ENCODE data around the gene DNAH6. TPM values are rescaled to one million over a fixed set of nuclear protein-coding genes. Genes with fewer than 3 reads are reported as not detected.

DNAH6 gene
- total and polyA plus RNA-seq, 2 of the 13 experiments (the other 11 are each of a cell fraction or from before 2014, with no cell fraction given), result 0.01 TPM; not detected in 1

- intact Hi-C loops (cut with micrococcal nuclease; ENCODE audit: unreplicated experiment) (no loop called here), in situ Hi-C loops (cut with HindIII; ENCODE audit: extremely low pct_ligation_motif_present, low pct_unique_long_range_greater_than_20kb) (no loop called here)
- Histone ChIP-seq H2AFZ (ENCODE audit: low read length) (no peak overlapping the region), H3K4me3 (replicated peaks in 1 of 3; ENCODE audit: insufficient read depth in 1 of 3, low read depth in 2 of 3, low read length in 3 of 3) (no peak overlapping the region), H3K79me2 (ENCODE audit: insufficient read depth, low read length) (no peaks in the 10 kb centered on the region), H3K9me3 (ENCODE audit: low read length) (no peaks in the 10 kb centered on the region), H3K27me3 (ENCODE audit: control insufficient read depth in 1 of 2, insufficient read depth in 2 of 2, low read length in 2 of 2) (no peaks in the 10 kb centered on the region), H3K9ac (ENCODE audit: insufficient read depth, low read depth, low read length) (no peak overlapping the region), H3K27ac (ENCODE audit: extremely low read length, insufficient read depth, low read length) (no peak overlapping the region), H4K20me1 (ENCODE audit: insufficient read depth, low read length) (no peaks in the 10 kb centered on the region), H3K36me3 (replicated peaks in 1 of 2; ENCODE audit: control insufficient read depth in 1 of 2, insufficient read depth in 2 of 2, low read length in 2 of 2) (no peaks in the 10 kb centered on the region), H3K4me1 (ENCODE audit: insufficient read depth, low read length) (no peaks in the 10 kb centered on the region), H3K4me2 (ENCODE audit: low read depth, low read length) (no peak overlapping the region)
- ATAC-seq, result no peak
- WGBS (ENCODE audit: low lambda C conversion rate), result 0% methylated on average over 2 of the region's 2 CpGs
- CTCF ChIA-PET (ENCODE audit: low intra/inter-chr PET ratio, low total read pairs), result no interaction called here
- BruUV-seq (replicated peaks), result no TSS peak
- no peak for DNase-seq (ENCODE audit: low spot score)
- FAIRE-seq, result no peak
- POLR2A ChIA-PET, result no interaction called here
- TF ChIP-seq ZSCAN12 (CRISPR knock-in tag; IDR thresholded peaks at IDR 0.05), result no peak
- TF ChIP-seq EZH2 (conservative IDR thresholded peaks at IDR 0.05; ENCODE audit: low read depth, low read length), result no peak
- no peak for TF ChIP-seq ZKSCAN1 (IDR thresholded peaks at IDR 0.05; ENCODE audit: low read length)
- no peak for TF ChIP-seq MAFF (IDR thresholded peaks at IDR 0.05; ENCODE audit: low read depth, low read length)
- TF ChIP-seq CC2D1A (CRISPR knock-in tag; IDR thresholded peaks at IDR 0.05), result no peak
- no peak for TF ChIP-seq ZMYM4 (CRISPR knock-in tag; IDR thresholded peaks at IDR 0.05)
- no peak for TF ChIP-seq NPAS2 (CRISPR knock-in tag; IDR thresholded peaks at IDR 0.05; ENCODE audit: borderline replicate concordance)
- TF ChIP-seq ZNF121 (CRISPR knock-in tag; IDR thresholded peaks at IDR 0.05), result no peak
- TF ChIP-seq TCF12 (IDR thresholded peaks at IDR 0.05), result no peak
- no peak for TF ChIP-seq TCF12 (CRISPR knock-in tag; IDR thresholded peaks at IDR 0.05)
- no peak for TF ChIP-seq THAP11 (CRISPR knock-in tag; IDR thresholded peaks at IDR 0.05)
- TF ChIP-seq DMAP1 (CRISPR knock-in tag; IDR thresholded peaks at IDR 0.05), result no peak
- no peak for TF ChIP-seq TBX2 (CRISPR knock-in tag; IDR thresholded peaks at IDR 0.05; ENCODE audit: borderline replicate concordance)
- TF ChIP-seq ZC3H4 (CRISPR knock-in tag; IDR thresholded peaks at IDR 0.05; ENCODE audit: borderline replicate concordance), result no peak
- TF ChIP-seq RFX1 (IDR thresholded peaks at IDR 0.05), result no peak
- TF ChIP-seq ZNF138 (CRISPR knock-in tag; IDR thresholded peaks at IDR 0.05; ENCODE audit: low read depth), result no peak
- no peak for TF ChIP-seq ZNF501 (CRISPR knock-in tag; IDR thresholded peaks at IDR 0.05)
Measured at GRCh38 chr2:84640411-84640810, 124.1 kb downstream of the DNAH6 start.
